SU-DHL-6 (cell line): ENCODE data around the gene HRAS.

Experiments
- EZH2phosphoT487 ChIP-seq: fragments of 200-600 bp; sonication (generic), shearing (Covaris generic); conservative IDR thresholded peaks from 2 replicates; pipeline ENCODE4 v1.6.1; 2018; ENCODE audit warnings: mild to moderate bottlenecking, antibody characterized with exemption, low read length, moderate library complexity, mixed read lengths
- TF ChIP-seq, protein P1 (sequence below): fragments of 200-600 bp; sonication (generic); IDR thresholded peaks from one replicate; pipeline ENCODE4 v1.5.1; 2017; ENCODE audit warnings: antibody characterized with exemption, mild to moderate bottlenecking, low read length, moderate library complexity; ENCODE audit not compliant: insufficient read depth, poor library complexity, severe bottlenecking

DNA sequence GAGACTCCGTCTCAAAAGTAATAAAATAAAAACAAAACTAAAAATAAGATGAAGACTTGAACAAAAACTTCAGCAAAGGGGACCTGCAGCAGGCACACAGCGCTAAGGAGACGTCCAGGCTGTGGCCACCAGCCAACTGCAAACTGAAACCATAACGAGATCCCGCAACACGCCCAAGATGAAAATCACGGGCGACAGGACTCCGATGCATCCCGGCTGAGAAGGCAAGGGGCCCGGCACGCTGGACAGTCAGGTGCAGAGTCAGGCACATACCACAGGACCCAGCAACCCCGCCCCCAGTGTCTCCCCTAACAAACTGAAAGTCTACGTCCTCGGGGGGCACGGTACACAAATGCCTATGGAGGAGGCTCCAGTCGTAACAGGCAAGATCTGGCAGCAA, 9.2 kb downstream of the HRAS start:
- TF ChIP-seq, protein P1, sequence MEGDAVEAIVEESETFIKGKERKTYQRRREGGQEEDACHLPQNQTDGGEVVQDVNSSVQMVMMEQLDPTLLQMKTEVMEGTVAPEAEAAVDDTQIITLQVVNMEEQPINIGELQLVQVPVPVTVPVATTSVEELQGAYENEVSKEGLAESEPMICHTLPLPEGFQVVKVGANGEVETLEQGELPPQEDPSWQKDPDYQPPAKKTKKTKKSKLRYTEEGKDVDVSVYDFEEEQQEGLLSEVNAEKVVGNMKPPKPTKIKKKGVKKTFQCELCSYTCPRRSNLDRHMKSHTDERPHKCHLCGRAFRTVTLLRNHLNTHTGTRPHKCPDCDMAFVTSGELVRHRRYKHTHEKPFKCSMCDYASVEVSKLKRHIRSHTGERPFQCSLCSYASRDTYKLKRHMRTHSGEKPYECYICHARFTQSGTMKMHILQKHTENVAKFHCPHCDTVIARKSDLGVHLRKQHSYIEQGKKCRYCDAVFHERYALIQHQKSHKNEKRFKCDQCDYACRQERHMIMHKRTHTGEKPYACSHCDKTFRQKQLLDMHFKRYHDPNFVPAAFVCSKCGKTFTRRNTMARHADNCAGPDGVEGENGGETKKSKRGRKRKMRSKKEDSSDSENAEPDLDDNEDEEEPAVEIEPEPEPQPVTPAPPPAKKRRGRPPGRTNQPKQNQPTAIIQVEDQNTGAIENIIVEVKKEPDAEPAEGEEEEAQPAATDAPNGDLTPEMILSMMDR = no peak
- TF ChIP-seq EZH2phosphoT487 = no peak
